ENCODE data around the gene SLC66A1. TPM values are rescaled to one million over a fixed set of nuclear protein-coding genes. Genes with fewer than 3 reads are reported as not detected.

The SLC66A1 gene
- total RNA-seq, 1 experiment from 2014 or later, result 27.7 TPM

- Histone ChIP-seq H3K27me3 (ENCODE audit: low read length) (no peaks in the 10 kb centered on the region), H3K4me2 (ENCODE audit: low read length) (no peak overlapping the region), H3K36me3 (ENCODE audit: low read depth, low read length) (peaks cover 29% of the 10 kb centered on the region), H3K79me2 (ENCODE audit: low read length) (no peaks in the 10 kb centered on the region), H3K4me1 (ENCODE audit: insufficient read depth, low read length) (no peaks in the 10 kb centered on the region), H3K4me3 (ENCODE audit: low read length) (no peak overlapping the region), H3K9me3 (ENCODE audit: low read length) (no peaks in the 10 kb centered on the region), H2AFZ (ENCODE audit: low read length) (no peak overlapping the region), H4K20me1 (ENCODE audit: low read length) (no peaks in the 10 kb centered on the region), H3K27ac (ENCODE audit: low read length) (no peak overlapping the region), H3K9ac (ENCODE audit: low read length) (no peak overlapping the region), H3F3A (ENCODE audit: low read length, unreplicated experiment) (no peaks in the 10 kb centered on the region), H3K9me2 (replicated peaks; ENCODE audit: low read length) (no peaks in the 10 kb centered on the region)
- ATAC-seq, result no peak
- intact Hi-C loops (cut with micrococcal nuclease), result no loop called here
- ChIA-PET CTCF (no interaction called here), POLR2A (ENCODE audit: unreplicated experiment) (no interaction called here)
- BruUV-seq (replicated peaks), result no TSS peak
- DNase-seq, result no peak
- TF ChIP-seq EZH2 (IDR thresholded peaks at IDR 0.05; ENCODE audit: low read length, unreplicated experiment) (no peak), CTCF (conservative IDR thresholded peaks at IDR 0.05; ENCODE audit: low read depth, low read length) (no peak), EZH2phosphoT487 (IDR thresholded peaks at IDR 0.05; ENCODE audit: borderline replicate concordance, low read length) (no peak)
Observed at GRCh38 chr1:19377812-19378718, 65.9 kb downstream of the SLC66A1 start.

Other genes starting within 250 kb of the SLC66A1 start
- 141 and 224 TPM in 2 replicates for gene UBR4, start 102.1 kb upstream of the SLC66A1 start, total RNA-seq (2014; rRNA removed)
- gene EMC1, start 60.8 kb upstream of the SLC66A1 start, total RNA-seq (2014; rRNA removed), result 60.9 and 78.0 TPM in 2 replicates
- gene MRTO4, start 60.5 kb upstream of the SLC66A1 start, total RNA-seq (2014; rRNA removed), result 114 and 117 TPM in 2 replicates
- gene AKR7A3, start 23.6 kb upstream of the SLC66A1 start, total RNA-seq (2014; rRNA removed), result 0.40 and 1.2 TPM in 2 replicates
- 63.3 and 72.3 TPM in 2 replicates for gene AKR7A2, start 182 bp upstream of the SLC66A1 start, total RNA-seq (2014; rRNA removed)
- 86.7 and 94.3 TPM in 2 replicates for gene CAPZB, start 173.2 kb downstream of the SLC66A1 start, total RNA-seq (2014; rRNA removed)